ENCODE data around the gene CCDC51. TPM values are rescaled to one million over a fixed set of nuclear protein-coding genes. Genes with fewer than 3 reads are reported as not detected.
A peak's percentile ranks its signal among the peaks of the same experiment; 100 is the strongest.

Gene CCDC51
- total and polyA plus RNA-seq, 2 of the 13 experiments (the other 11 are each of a cell fraction or from before 2014, with no cell fraction given): 18.1 to 29.4 TPM

GRCh38 chr3:48435774-48436476 is 4.0 kb downstream of the CCDC51 start (continued):
- TF ChIP-seq STAT6 (CRISPR knock-in tag; IDR thresholded peaks at IDR 0.05; ENCODE audit: borderline replicate concordance) (no peak), ZFAT (CRISPR knock-in tag; conservative IDR thresholded peaks at IDR 0.05) (no peak), ZNF644 (CRISPR knock-in tag; IDR thresholded peaks at IDR 0.05; ENCODE audit: low read depth) (no peak), POGZ (CRISPR knock-in tag; IDR thresholded peaks at IDR 0.05) (0 out of 2 replicates have a peak, but pooled peaks have one; percentile 51), ZNF883 (CRISPR knock-in tag; IDR thresholded peaks at IDR 0.05; ENCODE audit: not compliant biosample characterization) (no peak), MLLT10 (CRISPR knock-in tag; IDR thresholded peaks at IDR 0.05) (no peak), ATF3 (CRISPR knock-in tag; IDR thresholded peaks at IDR 0.05) (no peak), ZSCAN9 (CRISPR knock-in tag; IDR thresholded peaks at IDR 0.05; ENCODE audit: borderline replicate concordance) (no peak), ZBTB43 (CRISPR knock-in tag; conservative IDR thresholded peaks at IDR 0.05) (no peak), ZNF354B (CRISPR knock-in tag; IDR thresholded peaks at IDR 0.05) (no peak), ZNF788 (CRISPR knock-in tag; IDR thresholded peaks at IDR 0.05; ENCODE audit: borderline replicate concordance) (peak; percentile 54; the same call in 1 of the 2 replicates), RARA (CRISPR knock-in tag; IDR thresholded peaks at IDR 0.05) (0 out of 2 replicates have a peak, but pooled peaks have one; percentile 23), ELF3 (CRISPR knock-in tag; IDR thresholded peaks at IDR 0.05) (peak; percentile 63), HDAC2 (CRISPR knock-in tag; IDR thresholded peaks at IDR 0.05) (peak; percentile 60; the same call in 1 of the 2 replicates), JARID2 (CRISPR knock-in tag; IDR thresholded peaks at IDR 0.05; ENCODE audit: insufficient replicate concordance) (no peak), GFI1 (CRISPR knock-in tag; IDR thresholded peaks at IDR 0.05; ENCODE audit: borderline replicate concordance) (no peak), U2AF1 (optimal IDR thresholded peaks at IDR 0.05; ENCODE audit: low read depth, low read length) (no peak), ZNF512 (CRISPR knock-in tag; IDR thresholded peaks at IDR 0.05) (no peak), MLXIP (CRISPR knock-in tag; IDR thresholded peaks at IDR 0.05; ENCODE audit: borderline replicate concordance) (no peak), ZBTB3 (CRISPR knock-in tag; IDR thresholded peaks at IDR 0.05; ENCODE audit: borderline replicate concordance, low read depth) (no peak), KAT2B (IDR thresholded peaks at IDR 0.05; ENCODE audit: borderline replicate concordance, low read depth, low read length) (no peak)

Data from HepG2 (cell line).